HepG2 (cell line): Measurements from ENCODE around the gene DSTN. TPM values are rescaled to one million over a fixed set of nuclear protein-coding genes. Genes with fewer than 3 reads are reported as not detected.

Experiments used
- ARNT2 ChIP-seq: sonication (generic); formaldehyde crosslinking; IDR thresholded peaks from 2 replicates; pipeline ENCODE4 v1.8.0; 2022; ENCODE audit warnings: mild to moderate bottlenecking, low read depth, missing genetic modification reagents, moderate library complexity
- CREB1 ChIP-seq, 2 experiments: fragments of 450-650 bp in 1 of 2; IDR thresholded peaks; 2 replicates each; pipeline ENCODE4 v1.6.1; 2016 to 2017; ENCODE audit warnings: control low read depth in 1 of 2, mild to moderate bottlenecking in 1 of 2, missing compliant biosample characterization in 1 of 2, missing genetic modification characterization in 1 of 2
- HIC2 ChIP-seq: sonication (generic); formaldehyde crosslinking; IDR thresholded peaks from 2 replicates; pipeline ENCODE4 v1.9.0; 2022; ENCODE audit warnings: low read depth, missing genetic modification reagents
- MTA3 ChIP-seq: sonication (generic); formaldehyde crosslinking; IDR thresholded peaks from 2 replicates; pipeline ENCODE4 v1.4.0; 2020; ENCODE audit warnings: missing genetic modification reagents
- NONO ChIP-seq, 2 experiments: fragments of 450-650 bp in 1 of 2; sonication (generic) in 1 of 2; formaldehyde crosslinking in 1 of 2; IDR thresholded peaks in 1 of 2; conservative IDR thresholded peaks in 1 of 2; 2 replicates each; pipeline versions ENCODE4 v1.6.1 to v1.8.0; 2017 to 2022; ENCODE audit warnings: mild to moderate bottlenecking in 1 of 2, missing genetic modification reagents in 1 of 2, moderate library complexity in 1 of 2
- PAWR ChIP-seq: sonication (generic); formaldehyde crosslinking; IDR thresholded peaks from 2 replicates; pipeline ENCODE4 v1.4.0; 2020; ENCODE audit warnings: missing genetic modification reagents, mild to moderate bottlenecking, borderline replicate concordance
- PLRG1 ChIP-seq: fragments of 450-650 bp; conservative IDR thresholded peaks from 2 replicates; pipeline ENCODE4 v1.6.1; 2016
- POLR2AphosphoS5 ChIP-seq: IDR thresholded peaks from 2 replicates; pipeline ENCODE4 v1.6.1; 2012; ENCODE audit warnings: low read depth, low read length
- ZIK1 ChIP-seq: sonication (generic); formaldehyde crosslinking; IDR thresholded peaks from 2 replicates; pipeline ENCODE4 v1.5.0; 2020; ENCODE audit warnings: mild to moderate bottlenecking, low read depth, missing genetic modification reagents, borderline replicate concordance
- ZNF274 ChIP-seq: sonication (generic); formaldehyde crosslinking; IDR thresholded peaks from 2 replicates; pipeline ENCODE4 v1.5.1; 2020; ENCODE audit warnings: mild to moderate bottlenecking, missing genetic modification reagents
- ZNF30 ChIP-seq: sonication (generic); formaldehyde crosslinking; IDR thresholded peaks from 2 replicates; pipeline ENCODE4 v1.5.0; 2020; ENCODE audit warnings: mild to moderate bottlenecking, missing genetic modification reagents
- ZNF558 ChIP-seq: sonication (generic); formaldehyde crosslinking; IDR thresholded peaks from 2 replicates; pipeline ENCODE4 v1.9.0; 2022; ENCODE audit warnings: mild to moderate bottlenecking, missing genetic modification reagents, borderline replicate concordance
- ZNF567 ChIP-seq: sonication (generic); formaldehyde crosslinking; IDR thresholded peaks from 2 replicates; pipeline ENCODE4 v1.8.1; 2023; ENCODE audit warnings: mild to moderate bottlenecking, missing genetic modification reagents, borderline replicate concordance
- ZNF574 ChIP-seq: sonication (generic); formaldehyde crosslinking; IDR thresholded peaks from 2 replicates; pipeline ENCODE4 v1.4.0; 2020; ENCODE audit warnings: missing genetic modification reagents
- ZNF598 ChIP-seq: sonication (generic); formaldehyde crosslinking; IDR thresholded peaks from 2 replicates; pipeline ENCODE4 v1.5.1; 2020; ENCODE audit warnings: mild to moderate bottlenecking, missing genetic modification reagents, borderline replicate concordance
- polyA plus RNA-seq, 8 experiments: library from polyadenylated mRNA; depleted of rRNA in 3 of 8; stranded (reverse) in 7 of 8; unstranded in 1 of 8; fragments of >200 nt; fragmentation: Illumina TruSeq in 4 of 8; extraction: Trizol in 4 of 8; gene quantifications; 2 replicates each; pipeline versions ENCODE4 v1.2.1 to v1.2.3, GENCODE V29; 2011 to 2016; ENCODE audit warnings: low read depth in 4 of 8, missing spikeins in 1 of 8, mixed read lengths in 1 of 8; ENCODE audit not compliant: insufficient read depth in 1 of 8
- total RNA-seq, 5 experiments: library from RNA; depleted of rRNA; stranded (reverse); fragments of >200 nt; fragmentation: Illumina TruSeq; extraction: Trizol; gene quantifications; 2 replicates each; pipeline ENCODE4 v1.2.3, GENCODE V29; 2016; ENCODE audit warnings: low read depth in 1 of 5
- TF ChIP-seq, protein P1 (sequence below): sonication (generic); formaldehyde crosslinking; IDR thresholded peaks from 2 replicates; pipeline ENCODE4 v1.4.0; 2020; ENCODE audit warnings: mild to moderate bottlenecking, missing genetic modification reagents, borderline replicate concordance
- TF ChIP-seq, protein P2 (sequence below): sonication (generic); formaldehyde crosslinking; IDR thresholded peaks from 2 replicates; pipeline ENCODE4 v1.5.1; 2020; ENCODE audit warnings: mild to moderate bottlenecking, missing genetic modification reagents, moderate library complexity

DSTN gene
- total and polyA plus RNA-seq, 2 of the 13 experiments (the other 11 are each of a cell fraction or from before 2014, with no cell fraction given) = 27.6 to 106 TPM

DNA sequence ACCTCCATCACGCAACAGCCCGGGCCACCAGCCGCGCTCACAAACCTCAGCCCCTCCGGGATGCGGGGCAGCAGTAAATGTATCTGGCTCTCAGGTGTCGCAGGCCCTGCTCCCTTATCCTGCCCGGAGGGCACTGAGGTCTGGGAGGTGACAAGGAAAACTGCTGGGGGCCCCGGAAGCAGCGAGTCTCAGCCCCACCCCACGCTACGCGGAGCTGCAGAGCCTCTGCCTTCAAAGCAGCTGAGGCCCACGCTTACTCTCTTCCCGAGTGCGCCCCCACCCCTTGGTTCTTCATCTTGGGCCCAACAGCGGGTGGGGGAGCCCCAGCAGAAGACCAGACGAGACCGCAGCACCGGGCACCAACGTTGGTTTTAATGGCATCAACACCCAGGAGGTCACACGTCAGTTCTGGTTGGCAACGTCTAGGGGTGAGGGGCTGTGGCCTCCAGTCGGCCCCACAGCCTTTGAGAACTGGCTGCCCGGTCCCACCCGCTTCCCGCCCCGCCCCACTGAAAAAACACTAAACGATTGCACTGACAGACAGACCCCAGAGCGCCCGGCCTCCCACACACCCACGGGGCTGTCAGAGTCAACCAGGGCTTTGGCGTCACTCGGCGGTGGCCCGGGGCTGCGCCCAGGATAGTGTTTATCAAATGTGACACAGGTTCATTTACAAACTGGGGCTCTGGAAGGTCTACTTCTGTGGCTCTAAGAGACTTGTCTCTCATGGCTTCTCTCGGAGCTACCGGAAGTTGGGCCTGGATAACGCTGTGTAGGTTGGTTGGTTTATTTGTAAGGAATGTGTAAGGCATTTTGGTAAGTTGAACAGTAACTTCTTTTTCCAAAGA is 43.7 kb downstream of the DSTN start (continued):
- TF ChIP-seq, protein P1, sequence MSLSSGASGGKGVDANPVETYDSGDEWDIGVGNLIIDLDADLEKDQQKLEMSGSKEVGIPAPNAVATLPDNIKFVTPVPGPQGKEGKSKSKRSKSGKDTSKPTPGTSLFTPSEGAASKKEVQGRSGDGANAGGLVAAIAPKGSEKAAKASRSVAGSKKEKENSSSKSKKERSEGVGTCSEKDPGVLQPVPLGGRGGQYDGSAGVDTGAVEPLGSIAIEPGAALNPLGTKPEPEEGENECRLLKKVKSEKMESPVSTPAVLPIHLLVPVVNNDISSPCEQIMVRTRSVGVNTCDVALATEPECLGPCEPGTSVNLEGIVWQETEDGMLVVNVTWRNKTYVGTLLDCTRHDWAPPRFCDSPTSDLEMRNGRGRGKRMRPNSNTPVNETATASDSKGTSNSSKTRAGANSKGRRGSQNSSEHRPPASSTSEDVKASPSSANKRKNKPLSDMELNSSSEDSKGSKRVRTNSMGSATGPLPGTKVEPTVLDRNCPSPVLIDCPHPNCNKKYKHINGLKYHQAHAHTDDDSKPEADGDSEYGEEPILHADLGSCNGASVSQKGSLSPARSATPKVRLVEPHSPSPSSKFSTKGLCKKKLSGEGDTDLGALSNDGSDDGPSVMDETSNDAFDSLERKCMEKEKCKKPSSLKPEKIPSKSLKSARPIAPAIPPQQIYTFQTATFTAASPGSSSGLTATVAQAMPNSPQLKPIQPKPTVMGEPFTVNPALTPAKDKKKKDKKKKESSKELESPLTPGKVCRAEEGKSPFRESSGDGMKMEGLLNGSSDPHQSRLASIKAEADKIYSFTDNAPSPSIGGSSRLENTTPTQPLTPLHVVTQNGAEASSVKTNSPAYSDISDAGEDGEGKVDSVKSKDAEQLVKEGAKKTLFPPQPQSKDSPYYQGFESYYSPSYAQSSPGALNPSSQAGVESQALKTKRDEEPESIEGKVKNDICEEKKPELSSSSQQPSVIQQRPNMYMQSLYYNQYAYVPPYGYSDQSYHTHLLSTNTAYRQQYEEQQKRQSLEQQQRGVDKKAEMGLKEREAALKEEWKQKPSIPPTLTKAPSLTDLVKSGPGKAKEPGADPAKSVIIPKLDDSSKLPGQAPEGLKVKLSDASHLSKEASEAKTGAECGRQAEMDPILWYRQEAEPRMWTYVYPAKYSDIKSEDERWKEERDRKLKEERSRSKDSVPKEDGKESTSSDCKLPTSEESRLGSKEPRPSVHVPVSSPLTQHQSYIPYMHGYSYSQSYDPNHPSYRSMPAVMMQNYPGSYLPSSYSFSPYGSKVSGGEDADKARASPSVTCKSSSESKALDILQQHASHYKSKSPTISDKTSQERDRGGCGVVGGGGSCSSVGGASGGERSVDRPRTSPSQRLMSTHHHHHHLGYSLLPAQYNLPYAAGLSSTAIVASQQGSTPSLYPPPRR = no peak
- TF ChIP-seq PAWR (CRISPR knock-in tag) (no peak), PLRG1 (no peak), ZIK1 (no peak), HIC2 (CRISPR knock-in tag) (0 out of 2 replicates have a peak, but pooled peaks have one; percentile 7), ZNF567 (CRISPR knock-in tag) (no peak), ZNF574 (CRISPR knock-in tag) (no peak), CREB1 (IDR thresholded peaks at IDR 0.05) (no peak), CREB1 (CRISPR knock-in tag; IDR thresholded peaks at IDR 0.05) (no peak), MTA3 (CRISPR knock-in tag) (no peak), NONO (IDR thresholded peaks at IDR 0.05) (no peak), NONO (CRISPR knock-in tag; conservative IDR thresholded peaks at IDR 0.05) (no peak; the same call in 1 of the 2 replicates), ZNF274 (CRISPR knock-in tag) (0 out of 2 replicates have a peak, but pooled peaks have one; percentile 26), ZNF30 (no peak), POLR2AphosphoS5 (0 out of 2 replicates have a peak, but pooled peaks have one; percentile 23), ZNF598 (no peak), ARNT2 (CRISPR knock-in tag) (no peak), ZNF558 (CRISPR knock-in tag) (0 out of 2 replicates have a peak, but pooled peaks have one; percentile 12)
- TF ChIP-seq, protein P2, sequence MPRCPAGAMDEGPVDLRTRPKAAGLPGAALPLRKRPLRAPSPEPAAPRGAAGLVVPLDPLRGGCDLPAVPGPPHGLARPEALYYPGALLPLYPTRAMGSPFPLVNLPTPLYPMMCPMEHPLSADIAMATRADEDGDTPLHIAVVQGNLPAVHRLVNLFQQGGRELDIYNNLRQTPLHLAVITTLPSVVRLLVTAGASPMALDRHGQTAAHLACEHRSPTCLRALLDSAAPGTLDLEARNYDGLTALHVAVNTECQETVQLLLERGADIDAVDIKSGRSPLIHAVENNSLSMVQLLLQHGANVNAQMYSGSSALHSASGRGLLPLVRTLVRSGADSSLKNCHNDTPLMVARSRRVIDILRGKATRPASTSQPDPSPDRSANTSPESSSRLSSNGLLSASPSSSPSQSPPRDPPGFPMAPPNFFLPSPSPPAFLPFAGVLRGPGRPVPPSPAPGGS (CRISPR knock-in tag) = peak; percentile 45; the same call in 1 of the 2 replicates
